Limb (tissue), 2 donors: ENCODE data around the gene MORC4.

Experiments used
- DNase-seq, 2 donors: peaks; one replicate each; pipeline ENCODE4 v3.0.0-alpha.2; 2016; ENCODE audit errors: extremely low spot score in 2 of 2

Gene MORC4

GRCh38 chrX:106906361-106906760, 93.7 kb downstream of the MORC4 start:
- DNase-seq, result no peak

GRCh38 chrX:106905064-106905708, 94.8 kb downstream of the MORC4 start:
- no peak for DNase-seq

DNA sequence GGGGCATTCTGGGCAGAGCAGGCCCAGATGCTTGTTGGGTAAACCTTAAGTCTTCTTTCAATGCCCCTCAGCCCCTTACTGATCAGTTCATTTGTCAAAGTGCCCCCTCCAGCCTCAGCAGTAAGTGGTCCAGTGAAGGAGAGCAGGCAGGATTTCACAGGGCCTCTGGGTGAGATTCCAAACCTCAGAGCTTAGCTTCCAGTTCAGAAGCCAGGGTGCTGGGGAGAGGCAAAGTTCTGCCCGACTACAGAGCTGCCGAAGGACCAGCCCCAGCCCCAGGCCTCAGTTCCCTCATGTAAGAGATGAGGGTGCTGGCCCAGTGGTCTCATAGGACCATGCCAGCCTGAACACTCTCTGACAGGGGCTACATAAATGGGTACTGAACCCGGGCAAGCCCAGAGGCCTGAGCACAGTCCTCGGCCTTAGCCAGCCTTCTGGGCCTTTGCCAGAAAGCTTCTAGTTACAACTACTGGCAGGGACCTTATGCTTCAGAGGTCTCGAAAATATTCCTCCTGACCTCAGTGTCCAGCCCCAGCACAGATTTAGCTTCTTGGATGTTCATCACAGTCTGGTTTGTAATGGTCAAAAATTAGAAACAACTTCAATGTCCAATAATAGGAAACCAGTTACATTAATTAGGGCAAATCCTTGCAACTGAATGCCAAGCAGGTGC, 96.0 kb downstream of the MORC4 start:
- DNase-seq, result no peak

- DNase-seq, result no peak
Measured at GRCh38 chrX:106903291-106903824, 96.7 kb downstream of the MORC4 start, which contains the start of gene RIPPLY1. TSS of gene RIPPLY1 (minus strand) at chrX:106903341. CDS start at chrX:106903287, 54 bp downstream.

GRCh38 chrX:106902684-106903083, 97.3 kb downstream of the MORC4 start:
- no peak for DNase-seq

GRCh38 chrX:106901781-106902219, 98.2 kb downstream of the MORC4 start:
- DNase-seq, result no peak

GRCh38 chrX:106901341-106901740, 98.7 kb downstream of the MORC4 start:
- no peak for DNase-seq

DNA sequence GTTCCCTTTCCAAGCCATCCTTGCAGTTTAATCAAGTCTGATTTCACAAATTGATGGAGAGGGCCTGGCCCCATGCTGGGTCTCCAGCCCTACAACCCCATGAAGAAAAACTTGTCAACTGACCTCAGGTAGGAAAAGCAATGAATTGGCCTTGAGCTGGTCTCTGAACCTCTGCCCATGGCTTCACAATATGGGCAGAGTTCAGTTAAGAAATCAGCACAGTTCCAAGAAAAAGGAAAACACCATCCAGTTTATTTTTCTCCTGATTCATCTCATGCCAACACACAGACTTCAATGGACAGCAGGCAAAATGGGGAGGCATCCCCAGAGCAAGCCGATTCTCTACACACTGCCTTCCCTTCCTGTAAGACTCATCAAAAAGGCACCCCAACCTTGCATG, 100.2 kb downstream of the MORC4 start:
- no peak for DNase-seq

- DNase-seq, result no peak
Measured at GRCh38 chrX:106899276-106899675, 100.7 kb downstream of the MORC4 start.

DNA sequence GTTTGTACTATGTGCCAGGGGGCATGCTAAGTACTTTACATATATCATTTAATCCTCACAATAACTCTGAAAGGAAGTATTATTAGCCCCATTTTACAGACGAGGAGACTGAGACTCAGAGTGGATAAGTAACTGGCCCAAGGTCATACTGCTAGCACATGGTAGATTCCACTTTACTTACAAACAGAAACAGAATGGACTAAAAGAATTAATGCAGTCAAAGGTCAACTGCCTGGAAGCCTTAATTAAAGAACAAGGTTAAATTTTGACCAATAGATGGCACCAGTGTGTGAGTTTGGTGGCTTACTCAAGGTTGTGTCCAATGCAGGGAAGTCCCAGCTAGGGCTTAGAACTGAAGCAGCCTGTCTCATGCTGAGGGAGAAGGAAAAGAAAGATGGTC, 101.5 kb downstream of the MORC4 start:
- DNase-seq, result no peak

DNA sequence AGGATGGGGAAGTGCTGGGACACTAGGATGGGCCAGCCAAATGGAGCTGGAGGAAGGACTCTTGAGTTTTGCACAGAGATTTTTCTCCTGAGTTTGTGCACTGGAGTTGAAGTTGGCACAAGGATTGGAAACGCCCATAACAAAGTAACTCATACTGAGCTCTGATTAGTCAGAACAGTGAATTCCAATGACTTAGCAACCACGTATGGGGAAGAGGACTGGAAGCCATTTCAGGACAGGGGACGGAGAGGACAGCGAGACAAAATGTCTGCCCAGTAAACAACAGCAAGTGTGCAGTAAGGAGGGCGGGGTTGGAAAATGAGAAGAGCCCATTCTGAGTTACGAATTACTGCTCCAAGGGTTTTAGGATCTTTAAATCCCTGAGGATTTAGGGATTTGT, 102.8 kb downstream of the MORC4 start:
- DNase-seq, result no peak

GRCh38 chrX:106894978-106895452, 105.0 kb downstream of the MORC4 start:
- no peak for DNase-seq

DNA sequence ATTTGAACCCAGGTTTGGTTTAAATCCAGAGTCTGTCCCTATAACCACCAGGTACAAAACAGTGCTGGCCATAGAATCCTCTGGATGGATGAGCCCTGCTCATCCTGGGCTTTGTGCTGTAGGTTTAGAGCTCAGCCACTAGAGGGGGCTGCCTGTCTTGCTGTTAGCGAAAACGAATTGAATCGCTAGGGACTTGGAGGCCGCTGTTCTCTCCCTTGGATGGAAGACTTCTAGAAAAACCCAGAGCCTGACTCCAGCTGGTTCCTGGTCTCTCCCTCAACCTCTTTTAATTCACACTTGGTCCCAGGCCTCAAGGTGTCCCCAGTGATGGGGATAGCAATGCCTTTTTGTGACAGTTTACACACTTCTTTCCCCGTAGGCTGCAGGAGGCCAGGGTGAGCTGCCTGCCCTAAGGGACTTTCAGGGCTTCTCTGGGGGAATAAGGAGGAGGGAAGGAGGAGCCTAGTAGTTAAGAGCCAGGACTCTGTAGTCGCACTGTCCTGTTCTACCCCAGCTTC, 105.6 kb downstream of the MORC4 start:
- DNase-seq, result peak; percentile 43 to 48

- no peak for DNase-seq
Measured at GRCh38 chrX:106891762-106892460, 108.1 kb downstream of the MORC4 start.
